ENCODE results near the gene MYD88.

DNA sequence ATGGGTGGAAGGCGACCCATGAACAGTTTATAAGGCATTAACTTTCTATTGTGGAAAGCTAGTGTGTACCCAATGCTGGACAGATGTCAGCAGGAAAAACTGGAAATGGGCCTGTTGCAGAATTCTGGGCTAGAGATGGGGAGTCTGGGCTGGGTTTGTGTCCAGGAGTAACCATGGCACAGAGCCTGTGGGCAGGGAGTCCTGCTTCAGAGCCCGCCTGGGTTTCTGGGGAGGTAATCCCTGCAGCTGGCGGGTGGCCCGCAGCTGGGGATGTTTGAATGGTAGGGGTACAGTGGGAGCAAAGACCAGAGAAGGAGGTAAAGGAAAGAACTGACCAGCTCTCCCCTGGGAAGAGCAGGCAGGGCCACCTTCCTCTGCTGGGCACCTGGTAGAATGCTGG is 27.3 kb upstream of the MYD88 start:
- no peak for TF ChIP-seq NFIC (IDR thresholded peaks at IDR 0.05)
- TF ChIP-seq RAD21 (IDR thresholded peaks at IDR 0.05; ENCODE audit: low read depth): no peak
- TF ChIP-seq YY1 (IDR thresholded peaks at IDR 0.05; ENCODE audit: low read depth): no peak
